KOPT-K1 (cell line): Measurements from ENCODE around the gene TMEM220.
"Not testable (repeated sequence)": the region's sequence is repeated elsewhere in the genome, so short reads cannot be mapped to it uniquely, and the experiment has no call there.

Experiments
- H3K27ac ChIP-seq: fragments of 200-600 bp; sonication (generic); 2 replicates; pipeline ENCODE4 v1.5.1; 2016; ENCODE audit warnings: antibody characterized with exemption, mild to moderate bottlenecking, low read depth, low read length; ENCODE audit not compliant: poor library complexity, severe bottlenecking
- H3K36me3 ChIP-seq: fragments of 200-600 bp; sonication (generic); 2 replicates; pipeline ENCODE4 v1.5.1; 2017; ENCODE audit warnings: antibody characterized with exemption, mild to moderate bottlenecking, low read length, moderate library complexity; ENCODE audit not compliant: insufficient read depth
- H3K9me3 ChIP-seq: fragments of 200-600 bp; sonication (generic); 2 replicates; pipeline ENCODE4 v1.5.1; 2017; ENCODE audit warnings: antibody characterized with exemption, low read length, mild to moderate bottlenecking; ENCODE audit not compliant: insufficient read depth, poor library complexity, severe bottlenecking

The TMEM220 gene

DNA sequence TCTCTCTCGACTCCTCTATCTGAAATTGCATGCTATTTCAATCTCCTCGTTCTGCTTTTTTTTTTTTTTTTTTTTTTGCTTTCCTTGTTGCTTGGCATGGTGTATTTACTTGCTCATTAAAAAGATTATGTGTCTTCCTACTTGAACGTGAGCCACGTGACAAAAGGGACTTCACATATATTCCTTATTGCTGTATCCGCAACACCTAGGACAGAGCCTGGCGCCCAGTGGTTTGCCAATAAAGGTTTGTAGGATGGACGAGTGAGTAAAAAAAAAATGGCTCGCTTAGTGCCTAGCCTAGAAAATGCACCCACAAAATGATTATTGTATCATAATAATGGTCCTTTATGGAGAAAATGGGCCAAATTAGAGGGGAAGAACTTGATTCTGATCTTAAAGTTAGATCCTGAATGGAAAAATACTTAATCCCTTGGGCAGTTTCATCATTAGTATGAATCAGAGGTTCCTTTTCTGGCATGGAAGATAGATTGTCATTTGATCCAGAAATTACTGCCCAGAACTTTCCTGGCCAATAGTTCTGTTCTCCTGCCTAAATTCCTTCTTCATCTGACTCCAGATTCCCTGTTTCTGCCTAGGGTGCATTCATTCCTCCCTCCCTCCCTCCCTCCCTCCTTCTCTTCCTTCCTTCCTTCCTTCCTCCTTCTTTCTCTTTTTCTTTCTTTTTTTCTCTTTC is 13.6 kb upstream of the TMEM220 start:
- Histone ChIP-seq H3K27ac (no peak overlapping the region), H3K9me3 (no peaks in the 10 kb centered on the region), H3K36me3 (no peaks in the 10 kb centered on the region)

GRCh38 chr17:10742431-10742830 is 12.6 kb upstream of the TMEM220 start:
- no peaks in the 10 kb centered on the region for H3K36me3 ChIP-seq
- H3K27ac ChIP-seq, result no peak overlapping the region
- no peaks in the 10 kb centered on the region for H3K9me3 ChIP-seq

- H3K9me3 ChIP-seq, result no peaks in the 10 kb centered on the region
Observed at GRCh38 chr17:10741416-10742135, 11.8 kb upstream of the TMEM220 start.

GRCh38 chr17:10739386-10739785 is 9.6 kb upstream of the TMEM220 start:
- H3K9me3 ChIP-seq, result no peaks in the 10 kb centered on the region

More at GRCh38 chr17:10741416-10742135, 11.8 kb upstream of the TMEM220 start:
- Histone ChIP-seq H3K27ac (no peak overlapping the region), H3K36me3 (no peaks in the 10 kb centered on the region)

DNA sequence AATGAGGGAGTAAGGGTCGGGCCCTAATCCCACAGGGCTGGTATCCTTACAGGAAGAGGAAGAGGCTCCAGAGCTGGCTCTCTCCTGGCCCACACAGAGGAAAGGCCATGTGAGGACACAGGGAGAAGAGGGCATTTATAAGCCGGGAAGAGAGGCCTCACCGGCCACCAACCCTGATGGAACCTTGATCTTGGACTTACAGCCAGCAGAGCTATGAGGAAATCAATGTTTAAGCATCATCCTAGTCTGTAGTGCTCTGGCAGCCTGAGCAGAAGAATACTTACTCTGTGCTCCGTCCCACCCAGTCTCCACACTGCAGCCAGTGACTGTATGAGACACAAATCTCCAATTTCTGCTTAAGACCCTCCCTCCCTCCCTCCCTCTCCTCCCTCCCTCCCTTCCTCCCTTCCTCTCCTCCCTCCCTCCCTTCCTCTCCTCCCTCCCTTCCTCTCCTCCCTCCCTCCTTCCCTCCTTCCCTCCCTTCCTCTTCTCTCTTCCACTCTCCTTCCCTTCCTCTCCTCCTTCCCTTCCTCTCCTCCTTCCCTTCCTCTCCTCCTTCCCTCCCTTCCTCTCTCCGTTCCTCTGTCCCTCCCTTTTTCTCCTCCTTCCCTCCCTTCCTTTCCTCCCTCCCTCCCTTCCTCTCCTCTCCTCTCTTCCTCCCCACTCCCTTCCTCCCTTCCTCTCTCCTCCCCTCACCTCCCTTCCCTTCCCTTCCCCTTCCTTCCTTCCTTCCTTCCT is 8.9 kb upstream of the TMEM220 start:
- Histone ChIP-seq H3K27ac (no peak overlapping the region), H3K9me3 (no peaks in the 10 kb centered on the region), H3K36me3 (no peaks in the 10 kb centered on the region)

More at GRCh38 chr17:10739386-10739785, 9.6 kb upstream of the TMEM220 start:
- H3K27ac ChIP-seq, result no peak overlapping the region
- H3K36me3 ChIP-seq, result no peaks in the 10 kb centered on the region

- Histone ChIP-seq H3K27ac (no peak overlapping the region), H3K9me3 (no peaks in the 10 kb centered on the region), H3K36me3 (no peaks in the 10 kb centered on the region)
Observed at GRCh38 chr17:10737736-10738135, 7.9 kb upstream of the TMEM220 start.

GRCh38 chr17:10737168-10737622 is 7.4 kb upstream of the TMEM220 start:
- Histone ChIP-seq H3K36me3 (no peaks in the 10 kb centered on the region), H3K9me3 (no peaks in the 10 kb centered on the region), H3K27ac (no peak overlapping the region)

DNA sequence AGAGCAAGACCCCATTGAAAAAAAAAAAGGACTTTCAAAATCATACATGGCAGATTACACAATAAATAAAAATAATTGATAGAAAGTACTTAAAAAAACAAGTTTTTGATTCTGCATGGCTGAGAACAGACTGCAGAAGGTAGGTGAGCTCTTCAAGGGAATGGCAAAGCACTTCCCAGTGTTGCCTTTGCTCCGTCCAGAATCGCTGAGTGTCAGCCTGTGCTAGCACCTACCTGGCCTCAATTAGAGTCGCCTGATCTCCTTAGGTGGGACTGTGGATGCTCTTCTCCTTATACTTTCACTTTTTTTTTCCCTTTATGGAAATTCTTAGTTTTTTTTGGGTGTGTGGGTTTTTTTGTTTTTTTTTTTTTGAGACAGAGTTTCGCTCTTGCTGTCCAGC is 6.0 kb upstream of the TMEM220 start:
- Histone ChIP-seq H3K27ac (no peak overlapping the region), H3K9me3 (no peaks in the 10 kb centered on the region), H3K36me3 (no peaks in the 10 kb centered on the region)

- Histone ChIP-seq H3K36me3 (no peaks in the 10 kb centered on the region), H3K27ac (no peak overlapping the region)
Observed at GRCh38 chr17:10735251-10735650, 5.4 kb upstream of the TMEM220 start.

GRCh38 chr17:10733666-10734065 is 3.8 kb upstream of the TMEM220 start:
- H3K36me3 ChIP-seq, result no peaks in the 10 kb centered on the region
- no peak overlapping the region for H3K27ac ChIP-seq

More at GRCh38 chr17:10735251-10735650, 5.4 kb upstream of the TMEM220 start:
- no peaks in the 10 kb centered on the region for H3K9me3 ChIP-seq

DNA sequence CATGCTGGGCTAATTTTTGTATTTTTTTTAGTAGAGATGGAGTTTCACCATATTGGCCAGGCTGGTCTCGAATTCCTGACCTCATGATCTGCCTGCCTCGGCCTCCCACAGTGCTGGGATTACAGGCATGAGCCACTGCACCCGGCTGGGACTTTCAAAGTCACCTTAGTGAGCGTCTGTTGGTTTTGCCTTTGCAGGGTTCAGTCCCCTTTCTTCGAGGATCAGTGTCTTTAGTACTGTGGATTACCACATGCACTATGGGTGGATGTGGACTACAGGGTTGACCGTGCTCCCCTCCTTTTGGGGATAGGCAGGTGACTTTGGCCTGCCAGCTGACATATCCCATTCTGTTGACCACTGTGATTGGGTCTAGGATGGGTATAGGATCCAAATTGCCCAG is 2.3 kb upstream of the TMEM220 start:
- not testable (repeated sequence) for H3K27ac ChIP-seq, H3K36me3 ChIP-seq, H3K9me3 ChIP-seq

More at GRCh38 chr17:10733666-10734065, 3.8 kb upstream of the TMEM220 start:
- H3K9me3 ChIP-seq, result no peaks in the 10 kb centered on the region

DNA sequence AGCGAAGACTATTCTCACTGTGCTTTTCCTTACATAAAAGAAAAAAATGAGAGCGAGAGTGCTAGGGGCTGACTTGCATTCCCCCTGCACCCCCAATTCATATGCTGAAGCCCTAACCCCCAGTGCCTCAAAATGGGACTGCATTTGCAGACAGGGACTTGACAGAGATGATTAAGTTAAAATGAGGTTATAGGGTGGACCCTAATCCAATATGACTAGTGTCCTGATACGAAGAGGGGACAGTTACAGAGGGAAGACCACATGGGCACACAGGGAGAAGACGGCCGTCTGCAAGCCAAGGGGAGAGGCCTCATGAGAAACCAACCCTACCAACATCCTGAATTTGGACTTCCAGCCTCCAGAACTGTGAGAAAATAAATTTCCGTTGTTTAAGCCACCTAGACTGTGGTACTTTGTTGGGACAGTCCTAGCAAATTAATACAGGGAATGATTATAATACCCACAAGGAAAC is 1.6 kb upstream of the TMEM220 start:
- H3K36me3 ChIP-seq, result no peaks in the 10 kb centered on the region
- no peak overlapping the region for H3K27ac ChIP-seq
- H3K9me3 ChIP-seq, result no peaks in the 10 kb centered on the region

DNA sequence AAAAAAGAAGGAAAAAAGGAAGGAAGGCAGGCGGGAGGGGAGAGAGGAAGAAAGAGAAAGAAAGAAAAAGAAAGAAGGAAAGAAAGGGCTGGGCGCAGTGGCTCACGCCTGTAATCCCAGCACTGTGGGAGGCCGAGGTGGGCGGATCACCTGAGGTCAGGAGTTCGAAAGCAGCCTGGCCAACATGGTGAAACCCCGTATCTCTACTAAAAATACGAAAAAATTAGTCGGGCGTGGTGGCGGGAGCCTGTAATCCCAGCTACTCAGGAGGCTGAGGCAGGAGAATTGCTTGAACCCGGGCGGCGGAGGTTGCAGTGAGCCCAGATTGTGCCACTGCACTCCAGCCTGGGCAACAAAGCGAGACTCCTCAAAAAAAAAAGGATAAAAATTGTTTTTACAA is 424 bp upstream of the TMEM220 start:
- H3K9me3 ChIP-seq, H3K27ac ChIP-seq: not testable (repeated sequence)

GRCh38 chr17:10728331-10728892 is 1.4 kb downstream of the TMEM220 start:
- H3K27ac ChIP-seq, result no peak overlapping the region
- H3K9me3 ChIP-seq, result no peaks in the 10 kb centered on the region
- H3K36me3 ChIP-seq, result no peaks in the 10 kb centered on the region

More for the DNA sequence above, 424 bp upstream of the TMEM220 start:
- H3K36me3 ChIP-seq, result not testable (repeated sequence)

DNA sequence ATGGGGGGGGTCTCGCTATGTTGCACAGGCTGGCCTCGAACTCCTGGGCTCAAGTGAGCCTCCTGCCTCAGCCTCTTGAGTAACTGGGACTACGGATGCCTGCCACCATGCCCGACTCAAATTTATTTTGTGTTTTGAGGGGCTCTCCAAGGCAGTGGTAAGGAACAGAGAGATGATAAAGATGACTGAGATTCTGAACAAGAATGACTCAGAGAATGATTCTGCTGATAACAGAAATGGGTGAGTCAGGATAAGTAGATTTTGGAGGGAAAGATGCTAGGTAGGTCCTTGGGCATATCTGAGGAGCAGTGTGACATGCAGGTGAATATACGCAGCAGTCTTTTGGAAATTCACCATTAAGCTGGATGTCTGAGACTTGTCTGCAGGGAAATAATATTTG is 2.6 kb downstream of the TMEM220 start:
- Histone ChIP-seq H3K36me3 (no peaks in the 10 kb centered on the region), H3K27ac (no peak overlapping the region), H3K9me3 (no peaks in the 10 kb centered on the region)
